Erythroblast (primary cell): ENCODE measurements around the gene LMCD1.

Experiments used
- GATA1 ChIP-seq: IDR thresholded peaks from 2 replicates; pipeline ENCODE4 v1.6.1; 2011; ENCODE audit warnings: low read depth, mild to moderate bottlenecking, control low read depth, low read length, moderate library complexity
- POLR2A ChIP-seq: IDR thresholded peaks from 2 replicates; pipeline ENCODE4 v1.6.1; 2011; ENCODE audit warnings: mild to moderate bottlenecking, low read length

- TF ChIP-seq POLR2A, result no peak
- TF ChIP-seq GATA1, result no peak
These were observed 69.6 kb downstream of the LMCD1 start for GRCh38 chr3:8571256-8571655.
